ENCODE results near the gene ADCY5.

Gene ADCY5

GRCh38 chr3:123296836-123297626, 151.9 kb downstream of the ADCY5 start:
- no peak for DNase-seq

GRCh38 chr3:123296261-123296660, 152.6 kb downstream of the ADCY5 start:
- no peak for DNase-seq

GRCh38 chr3:123295901-123296250, 153.0 kb downstream of the ADCY5 start:
- DNase-seq: no peak

- DNase-seq: no peak
Observed at GRCh38 chr3:123295171-123295900, 153.6 kb downstream of the ADCY5 start.

- DNase-seq: no peak
Observed at GRCh38 chr3:123294296-123294938, 154.5 kb downstream of the ADCY5 start.

GRCh38 chr3:123292321-123293310, 156.3 kb downstream of the ADCY5 start:
- no peak for DNase-seq

GRCh38 chr3:123291404-123291803, 157.5 kb downstream of the ADCY5 start:
- DNase-seq: no peak

- no peak for DNase-seq
Observed at GRCh38 chr3:123290962-123291361, 157.9 kb downstream of the ADCY5 start.

GRCh38 chr3:123290107-123290930, 158.6 kb downstream of the ADCY5 start:
- no peak for DNase-seq

- DNase-seq: no peak
Observed at GRCh38 chr3:123289391-123290106, 159.3 kb downstream of the ADCY5 start.

- DNase-seq: no peak
Observed at GRCh38 chr3:123287962-123288302, 161.0 kb downstream of the ADCY5 start.

GRCh38 chr3:123287051-123287961, 161.6 kb downstream of the ADCY5 start:
- no peak for DNase-seq

GRCh38 chr3:123286308-123287023, 162.4 kb downstream of the ADCY5 start:
- peak; percentile 23 for DNase-seq

- DNase-seq: no peak
Observed at GRCh38 chr3:123285931-123286307, 163.0 kb downstream of the ADCY5 start.

- DNase-seq: no peak
Observed at GRCh38 chr3:123285479-123285878, 163.4 kb downstream of the ADCY5 start.

- DNase-seq: no peak
Observed at GRCh38 chr3:123285066-123285465, 163.8 kb downstream of the ADCY5 start.

GRCh38 chr3:123284399-123285010, 164.4 kb downstream of the ADCY5 start:
- no peak for DNase-seq

- no peak for DNase-seq
Observed at GRCh38 chr3:123283657-123284398, 165.1 kb downstream of the ADCY5 start.

All from stimulated activated CD4-positive, alpha-beta T cell treated with anti-CD3 and anti-CD28 coated beads, Interleukin-4, amount 100 ng/mL, for 24 hours (primary cell).